ENCODE measurements around the gene CCDC93. TPM values are rescaled to one million over a fixed set of nuclear protein-coding genes. Genes with fewer than 3 reads are reported as not detected.

Gene CCDC93
- total RNA-seq, 1 donor from 2014 or later = 39.1 TPM

DNA sequence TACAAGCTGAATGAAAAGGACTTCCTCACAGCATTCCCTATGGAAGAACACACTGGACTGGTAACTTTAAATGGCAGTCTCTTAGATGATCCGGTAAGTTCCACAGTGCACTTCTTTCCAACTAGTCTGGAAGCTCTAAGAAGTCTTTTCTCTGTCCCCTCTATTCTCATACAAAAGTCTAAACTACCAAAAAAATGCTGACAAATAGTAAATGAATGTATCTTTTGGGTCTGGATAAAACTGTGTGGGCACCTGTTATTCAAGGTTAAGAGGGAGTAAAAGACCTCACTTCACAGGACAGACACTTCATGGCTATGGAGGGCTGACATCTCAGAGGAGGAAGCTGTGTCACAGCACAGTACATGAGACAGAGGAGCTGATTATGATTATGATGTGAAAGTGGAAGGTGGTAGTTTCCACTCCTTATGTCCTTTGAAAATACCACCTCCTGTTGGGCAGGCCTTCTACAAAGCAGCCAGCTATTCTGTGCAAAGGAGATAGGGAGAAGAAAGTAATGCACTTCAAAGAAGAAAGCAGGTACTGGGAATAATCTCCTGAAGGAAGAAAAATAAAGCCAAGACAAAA is 23.9 kb downstream of the CCDC93 start:
- TF ChIP-seq, protein P1, sequence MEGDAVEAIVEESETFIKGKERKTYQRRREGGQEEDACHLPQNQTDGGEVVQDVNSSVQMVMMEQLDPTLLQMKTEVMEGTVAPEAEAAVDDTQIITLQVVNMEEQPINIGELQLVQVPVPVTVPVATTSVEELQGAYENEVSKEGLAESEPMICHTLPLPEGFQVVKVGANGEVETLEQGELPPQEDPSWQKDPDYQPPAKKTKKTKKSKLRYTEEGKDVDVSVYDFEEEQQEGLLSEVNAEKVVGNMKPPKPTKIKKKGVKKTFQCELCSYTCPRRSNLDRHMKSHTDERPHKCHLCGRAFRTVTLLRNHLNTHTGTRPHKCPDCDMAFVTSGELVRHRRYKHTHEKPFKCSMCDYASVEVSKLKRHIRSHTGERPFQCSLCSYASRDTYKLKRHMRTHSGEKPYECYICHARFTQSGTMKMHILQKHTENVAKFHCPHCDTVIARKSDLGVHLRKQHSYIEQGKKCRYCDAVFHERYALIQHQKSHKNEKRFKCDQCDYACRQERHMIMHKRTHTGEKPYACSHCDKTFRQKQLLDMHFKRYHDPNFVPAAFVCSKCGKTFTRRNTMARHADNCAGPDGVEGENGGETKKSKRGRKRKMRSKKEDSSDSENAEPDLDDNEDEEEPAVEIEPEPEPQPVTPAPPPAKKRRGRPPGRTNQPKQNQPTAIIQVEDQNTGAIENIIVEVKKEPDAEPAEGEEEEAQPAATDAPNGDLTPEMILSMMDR (conservative IDR thresholded peaks at IDR 0.05) = no peak
- Mint-ChIP-seq H3K4me3 (no peak overlapping the region), H3K9me3 (no peaks in the 10 kb centered on the region), H3K4me1 (no peaks in the 10 kb centered on the region), H3K27ac (ENCODE audit: unreplicated experiment) (no peak overlapping the region), H3K36me3 (ENCODE audit: low read depth) (peaks cover 4% of the 10 kb centered on the region), H3K27me3 (ENCODE audit: low read depth) (no peaks in the 10 kb centered on the region)
- DNase-seq (ENCODE audit: low read depth, low spot score) = no peak

DNA sequence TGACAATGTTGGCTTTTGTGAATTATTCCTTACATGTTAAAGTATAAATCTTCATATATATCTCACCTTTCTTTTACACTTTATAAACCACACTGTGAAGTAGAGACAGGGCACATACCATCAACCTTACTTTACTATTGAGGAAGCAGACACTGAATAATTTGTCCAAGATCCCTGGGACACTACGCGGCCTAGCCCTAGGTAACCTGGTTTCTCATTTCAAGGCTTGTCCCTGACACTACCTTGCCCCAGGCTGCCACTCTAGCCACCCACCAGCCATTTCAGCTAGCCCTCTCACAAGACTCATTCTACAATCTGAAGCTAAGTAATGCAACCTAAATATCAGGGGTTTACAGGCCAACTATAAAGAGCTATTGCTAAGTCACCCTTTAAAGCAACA is 26.7 kb downstream of the CCDC93 start:
- H3K4me1 Mint-ChIP-seq = no peaks in the 10 kb centered on the region
- DNase-seq (ENCODE audit: low read depth, low spot score) = no peak
- no peak overlapping the region for H3K27ac Mint-ChIP-seq (ENCODE audit: unreplicated experiment)
- TF ChIP-seq, protein P1 (conservative IDR thresholded peaks at IDR 0.05) = no peak
- H3K36me3 Mint-ChIP-seq (ENCODE audit: low read depth) = peaks cover 4% of the 10 kb centered on the region
- no peaks in the 10 kb centered on the region for H3K27me3 Mint-ChIP-seq (ENCODE audit: low read depth)
- H3K9me3 Mint-ChIP-seq = no peaks in the 10 kb centered on the region
- H3K4me3 Mint-ChIP-seq = no peak overlapping the region

DNA sequence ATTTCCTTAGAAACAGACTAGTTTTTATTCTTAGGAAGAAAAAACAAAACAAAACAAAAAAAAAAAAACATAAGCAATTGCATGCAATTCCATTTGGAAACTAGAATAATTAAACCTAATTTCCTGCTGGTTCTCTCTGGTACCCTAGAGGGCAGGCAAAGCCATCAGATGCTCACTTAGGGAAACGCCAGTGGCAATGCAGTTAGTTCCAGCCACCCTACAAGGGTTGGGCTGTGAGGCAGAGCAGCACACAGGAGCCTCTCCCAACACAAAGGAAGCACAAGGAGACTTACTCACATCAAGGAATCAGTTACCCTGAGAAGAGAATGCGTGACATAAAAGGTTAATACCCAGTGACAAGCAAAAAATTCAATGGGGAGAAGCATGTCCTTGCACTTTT is 28.8 kb downstream of the CCDC93 start:
- no peak for DNase-seq (ENCODE audit: low read depth, low spot score)
- TF ChIP-seq, protein P1 (conservative IDR thresholded peaks at IDR 0.05) = no peak
- Mint-ChIP-seq H3K4me1 (peaks cover 11% of the 10 kb centered on the region), H3K27me3 (ENCODE audit: low read depth) (no peaks in the 10 kb centered on the region), H3K27ac (ENCODE audit: unreplicated experiment) (no peak overlapping the region), H3K4me3 (no peak overlapping the region), H3K9me3 (no peaks in the 10 kb centered on the region), H3K36me3 (ENCODE audit: low read depth) (peaks cover 5% of the 10 kb centered on the region)

DNA sequence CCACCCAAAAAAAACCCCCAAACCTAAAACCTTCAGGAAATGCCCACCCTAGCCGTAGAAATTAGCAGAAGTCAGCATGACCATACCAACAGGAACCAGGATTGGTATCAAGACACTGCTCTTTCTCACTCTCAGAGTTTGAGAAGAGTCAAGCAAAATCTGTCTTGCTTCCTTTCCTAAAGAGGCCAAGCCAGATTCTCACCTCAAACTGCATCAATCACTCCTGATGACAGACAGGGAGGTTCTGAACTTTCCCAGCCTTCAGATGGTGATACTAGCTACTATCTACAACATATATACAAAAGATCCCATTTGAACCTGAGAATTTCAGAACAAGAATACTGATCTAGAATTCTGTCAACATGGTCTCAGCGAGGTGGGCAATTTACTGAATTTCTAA is 29.7 kb downstream of the CCDC93 start:
- H3K27ac Mint-ChIP-seq (ENCODE audit: unreplicated experiment) = no peak overlapping the region
- no peaks in the 10 kb centered on the region for H3K9me3 Mint-ChIP-seq
- H3K36me3 Mint-ChIP-seq (ENCODE audit: low read depth) = peaks cover 5% of the 10 kb centered on the region
- H3K27me3 Mint-ChIP-seq (ENCODE audit: low read depth) = no peaks in the 10 kb centered on the region
- no peak overlapping the region for H3K4me3 Mint-ChIP-seq
- DNase-seq (ENCODE audit: low read depth, low spot score) = no peak
- TF ChIP-seq, protein P1 (conservative IDR thresholded peaks at IDR 0.05) = no peak
- H3K4me1 Mint-ChIP-seq = peaks cover 18% of the 10 kb centered on the region

DNA sequence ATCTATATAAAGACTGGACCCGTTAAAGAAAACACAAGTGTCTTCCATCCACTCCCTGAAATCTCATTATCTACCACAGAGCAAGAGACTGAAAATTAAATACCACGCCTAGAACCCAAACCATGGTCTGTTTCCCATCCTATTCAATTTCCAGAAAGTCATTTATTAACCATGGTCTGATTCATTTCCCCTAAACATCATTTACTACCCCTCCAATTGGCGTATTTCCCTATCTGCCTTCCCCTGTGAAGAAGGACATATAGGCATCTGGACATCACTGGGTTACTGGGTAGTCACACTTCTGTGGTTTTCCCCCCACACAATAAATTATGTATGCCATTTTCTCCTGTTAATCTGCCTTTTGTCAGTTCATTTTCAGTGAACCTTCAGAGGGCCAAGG is 30.8 kb downstream of the CCDC93 start:
- H3K36me3 Mint-ChIP-seq (ENCODE audit: low read depth) = peaks cover 7% of the 10 kb centered on the region
- no peak overlapping the region for H3K27ac Mint-ChIP-seq (ENCODE audit: unreplicated experiment)
- TF ChIP-seq, protein P1 (conservative IDR thresholded peaks at IDR 0.05) = no peak
- no peak overlapping the region for H3K4me3 Mint-ChIP-seq
- peaks cover 21% of the 10 kb centered on the region for H3K4me1 Mint-ChIP-seq
- no peaks in the 10 kb centered on the region for H3K9me3 Mint-ChIP-seq
- no peaks in the 10 kb centered on the region for H3K27me3 Mint-ChIP-seq (ENCODE audit: low read depth)
- no peak for DNase-seq (ENCODE audit: low read depth, low spot score)
